GM10266 (cell line): ENCODE results near the gene NDUFV1.
"Not testable (repeated sequence)": the region's sequence is repeated elsewhere in the genome, so short reads cannot be mapped to it uniquely, and the experiment has no call there.

ENCODE experiments used
- DNase-seq: peaks from one replicate; pipeline ENCODE4 v3.0.0; 2012; ENCODE audit errors: extremely low spot score
- CTCF ChIP-seq: IDR thresholded peaks from 2 replicates; pipeline ENCODE4 v1.5.1; 2012; ENCODE audit warnings: mild to moderate bottlenecking, low read depth; ENCODE audit not compliant: control insufficient read depth, insufficient read depth; ENCODE audit errors: missing control alignments

Gene NDUFV1

GRCh38 chr11:67606492-67607295, at the start of gene NDUFV1:
NDUFV1 (plus strand) TSS chr11:67606936; CDS start chr11:67607005, 69 bp downstream.
- DNase-seq: peak; percentile 92
- peak; percentile 71 for TF ChIP-seq CTCF

- TF ChIP-seq CTCF: no peak
- peak; percentile 55 for DNase-seq
These were observed 48.5 kb upstream of the NDUFV1 start for GRCh38 chr11:67558084-67558772.

- no peak for TF ChIP-seq CTCF
- peak; percentile 74 for DNase-seq
These were observed 44.6 kb upstream of the NDUFV1 start for GRCh38 chr11:67561971-67562619.

- TF ChIP-seq CTCF: no peak
- DNase-seq: no peak
These were observed 43.6 kb upstream of the NDUFV1 start for GRCh38 chr11:67562963-67563704.

GRCh38 chr11:67563705-67564114, 43.0 kb upstream of the NDUFV1 start:
- DNase-seq: not testable (repeated sequence)

- no peak for TF ChIP-seq CTCF
- no peak for DNase-seq
These were observed 42.5 kb upstream of the NDUFV1 start for GRCh38 chr11:67564230-67564629.

- DNase-seq: no peak
- no peak for TF ChIP-seq CTCF
These were observed 35.3 kb upstream of the NDUFV1 start for GRCh38 chr11:67571443-67571842.
